Measurements from ENCODE around the gene DRAM1.

DNA sequence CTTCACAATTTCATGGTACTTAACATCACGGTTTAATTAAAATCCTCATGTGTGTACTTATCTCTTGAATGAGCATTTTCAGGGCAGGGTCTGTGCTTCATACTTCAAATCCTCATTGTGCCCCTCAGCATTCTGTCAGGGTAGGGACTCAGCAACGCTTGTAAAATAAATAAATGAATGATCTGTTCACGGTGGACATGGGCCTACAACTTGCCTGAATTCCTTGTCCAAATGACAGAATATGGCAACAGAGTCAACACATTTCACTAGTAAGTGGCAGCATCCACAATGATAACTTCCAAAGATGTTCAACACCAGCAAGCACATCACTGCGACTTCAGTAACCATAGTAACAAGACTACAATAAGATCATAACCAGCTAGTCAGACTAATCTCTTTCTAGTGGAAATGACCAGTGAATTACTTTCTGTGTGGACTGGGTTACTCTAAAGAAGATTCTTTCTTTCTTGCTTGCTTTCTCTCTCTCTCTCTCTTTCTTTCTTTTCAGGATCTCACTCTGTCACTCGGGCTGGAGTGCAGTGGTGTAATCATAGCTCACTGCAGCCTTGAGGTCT, 32.2 kb upstream of the DRAM1 start:
- TF ChIP-seq POLR2A (IDR thresholded peaks at IDR 0.05; ENCODE audit: low read length): no peak
- no peak for TF ChIP-seq GATA1 (IDR thresholded peaks at IDR 0.05; ENCODE audit: low read depth, low read length)

All from erythroblast (primary cell).